K562 (cell line): ENCODE data around the gene RAB1B. TPM values are rescaled to one million over a fixed set of nuclear protein-coding genes. Genes with fewer than 3 reads are reported as not detected.
A peak's percentile ranks its signal among the peaks of the same experiment; 100 is the strongest.

Experiments
- ATAC-seq: fragments of 200-7000 bp; cut with Tn5 transposase; 3 replicates; pipeline ENCODE4 v1.9.1; 2020; ENCODE audit warnings: moderate library complexity
- BruUV-seq: library from RNA; stranded (reverse); fragments of 400-500 nt; replicated peaks from 2 replicates; lab custom pipeline; 2021; lab: Mats Ljungman, UMichigan
- CTCF ChIA-PET: fragments of 300-600 bp; formaldehyde crosslinking; extraction: SDS; loops from one replicate; lab custom pipeline; 2021; ENCODE audit warnings: low intra/inter-chr PET ratio; lab: Yijun Ruan, JAX
- POLR2A ChIA-PET: fragments of 300-600, 350-650 bp; sonication (Branson Sonifier 250); formaldehyde crosslinking; extraction: SDS; loops from one replicate; lab custom pipeline; 2021; ENCODE audit warnings: antibody characterized with exemption, inconsistent platforms; lab: Yijun Ruan, JAX
- DNase-seq, 4 experiments: peaks; one replicate each; pipeline versions ENCODE4 v3.0.0 to v3.0.0-alpha.2; 2011 to 2018; ENCODE audit warnings: low spot score in 3 of 4, mixed read lengths in 3 of 4; ENCODE audit errors: extremely low read depth in 1 of 4
- FAIRE-seq: peaks from 2 replicates; lab custom pipeline; 2011; peaks lifted over from hg19 to GRCh38; lab: Jason Lieb, UNC
- H2AFZ ChIP-seq: 2 replicates; pipeline ENCODE4 v1.6.0; 2011; ENCODE audit warnings: low read depth, low read length, control low read depth, inconsistent platforms
- H3K27ac ChIP-seq: fragments of 200-600 bp; 3 replicates; pipeline ENCODE4 v1.8.0; 2011; ENCODE audit warnings: low read depth, mild to moderate bottlenecking, control low read depth, inconsistent platforms, low read length, moderate library complexity, mixed read lengths; ENCODE audit errors: extremely low read depth
- H3K27me3 ChIP-seq, 2 experiments: fragments of 300-600 bp in 1 of 2; 2 replicates in 1 of 2; 3 replicates in 1 of 2; pipeline versions ENCODE4 v1.6.0 to v1.8.0; 2011; ENCODE audit warnings: inconsistent platforms in 2 of 2, low read length in 2 of 2, mild to moderate bottlenecking in 1 of 2, mixed read lengths in 1 of 2, moderate library complexity in 1 of 2; ENCODE audit not compliant: control insufficient read depth in 2 of 2, insufficient read depth in 2 of 2
- H3K36me3 ChIP-seq: fragments of 300-600 bp; 3 replicates; pipeline ENCODE4 v1.8.0; 2011; ENCODE audit warnings: mild to moderate bottlenecking, low read length, inconsistent platforms; ENCODE audit not compliant: control insufficient read depth, insufficient read depth
- H3K4me1 ChIP-seq, 2 experiments: fragments of 200-600 bp in 1 of 2; replicated peaks in 1 of 2; 2 replicates in 1 of 2; 3 replicates in 1 of 2; pipeline versions ENCODE4 v1.5.1 to v1.8.0; 2011; ENCODE audit warnings: inconsistent platforms in 2 of 2, low read length in 2 of 2, mild to moderate bottlenecking in 1 of 2, mixed read lengths in 1 of 2, moderate library complexity in 1 of 2; ENCODE audit not compliant: control insufficient read depth in 2 of 2, insufficient read depth in 2 of 2
- H3K4me2 ChIP-seq: 2 replicates; pipeline ENCODE4 v1.6.1; 2011; ENCODE audit warnings: low read length, control low read depth, inconsistent platforms, mixed read lengths; ENCODE audit not compliant: insufficient read depth
- H3K4me3 ChIP-seq: fragments of 200-600 bp; sonication (generic), shearing (Covaris generic); 2 replicates; pipeline ENCODE4 v1.5.1; 2016; ENCODE audit warnings: control low read depth, inconsistent platforms
- H3K79me2 ChIP-seq: fragments of 200-600 bp; 3 replicates; pipeline ENCODE4 v1.8.0; 2011; ENCODE audit warnings: low read length, inconsistent platforms; ENCODE audit not compliant: control insufficient read depth, insufficient read depth
- H3K9ac ChIP-seq, 2 experiments: 2 replicates each; pipeline versions ENCODE4 v1.6.0 to v1.6.1; 2011; ENCODE audit warnings: low read depth in 2 of 2, low read length in 2 of 2, control low read depth in 1 of 2, inconsistent platforms in 1 of 2, mild to moderate bottlenecking in 1 of 2, mixed read lengths in 1 of 2; ENCODE audit not compliant: insufficient read depth in 1 of 2
- H3K9me1 ChIP-seq: one replicate; pipeline ENCODE4 v1.6.0; 2011; ENCODE audit warnings: inconsistent platforms, mild to moderate bottlenecking, low read length, moderate library complexity; ENCODE audit not compliant: control insufficient read depth, insufficient read depth
- H3K9me3 ChIP-seq: replicated peaks from 2 replicates; pipeline ENCODE4 v1.5.1; 2011; ENCODE audit warnings: low read depth, low read length, inconsistent platforms; ENCODE audit not compliant: control insufficient read depth, insufficient read depth
- H4K20me1 ChIP-seq: replicated peaks from 2 replicates; pipeline ENCODE4 v1.6.1; 2011; ENCODE audit warnings: low read length, inconsistent platforms, mixed read lengths; ENCODE audit not compliant: control insufficient read depth, insufficient read depth
- FOSL1 ChIP-seq: fragments of 200-800 bp; sonication (Bioruptor generic); conservative IDR thresholded peaks from 2 replicates; pipeline ENCODE4 v1.6.1; 2016; ENCODE audit warnings: missing genetic modification characterization, missing compliant biosample characterization
- RAD21 ChIP-seq, 2 experiments: fragments of 250-450 bp in 1 of 2; fragments of 450-650 bp in 1 of 2; sonication (Bioruptor Pico) in 1 of 2; formaldehyde crosslinking in 1 of 2; IDR thresholded peaks in 1 of 2; conservative IDR thresholded peaks in 1 of 2; 2 replicates each; pipeline versions ENCODE4 v1.4.0 to v1.8.0; 2020 to 2022; ENCODE audit warnings: mild to moderate bottlenecking in 2 of 2, moderate library complexity in 1 of 2
- WGBS: fragments of 100-300 bp; shearing (Covaris generic); methylation state at CpG from one replicate; pipeline ENCODE4 v1.1.6; 2016; ENCODE audit warnings: low coverage, mixed read lengths; ENCODE audit not compliant: insufficient coverage; ENCODE audit errors: missing lambda C conversion rate; 5-methylcytosine and 5-hydroxymethylcytosine counted together
- in situ Hi-C: fragments of 300-500 bp; cut with MboI; formaldehyde crosslinking; loops from 4 replicates; pipeline ENCODE4 v1.15.0; 2018; ENCODE audit warnings: inconsistent platforms, mixed read lengths
- intact Hi-C: fragments of 100-400 bp; cut with micrococcal nuclease; formaldehyde crosslinking; loops from 2 replicates; pipeline ENCODE4 v1.14.2; 2022
- polyA plus RNA-seq, 8 experiments: library from polyadenylated mRNA; depleted of rRNA in 4 of 8; stranded (reverse) in 5 of 8; unstranded in 3 of 8; fragments of >200 nt; fragmentation: Nextera tagmentation in 2 of 8; fragmentation: Illumina TruSeq in 1 of 8; extraction: Ambion mirVana in 2 of 8; extraction: Trizol in 1 of 8; gene quantifications; 2 replicates each; pipeline versions ENCODE4 v1.2.1 to v1.2.3, GENCODE V29; 2011 to 2014; ENCODE audit warnings: inconsistent platforms in 1 of 8, missing spikeins in 1 of 8
- total RNA-seq, 7 experiments: library from RNA; depleted of rRNA in 6 of 7; stranded (reverse); fragments of >200 nt in 6 of 7; fragmentation: Illumina TruSeq in 2 of 7; extraction: Trizol in 2 of 7; gene quantifications; 2 replicates each; pipeline versions ENCODE4 v1.2.1 to v1.2.3, GENCODE V29; 2011 to 2021; ENCODE audit warnings: low replicate concordance in 1 of 7
- TF ChIP-seq, protein P1 (sequence below), 3 experiments: IDR thresholded peaks in 2 of 3; conservative IDR thresholded peaks in 1 of 3; 2 replicates each; pipeline ENCODE4 v1.5.1; 2011 to 2012; ENCODE audit warnings: low read length in 3 of 3, mild to moderate bottlenecking in 3 of 3, control low read depth in 2 of 3, improper control_type of control experiment in 1 of 3, inconsistent platforms in 1 of 3, low read depth in 1 of 3, mixed read lengths in 1 of 3, moderate library complexity in 1 of 3; ENCODE audit not compliant: insufficient read depth in 2 of 3
- TF ChIP-seq, protein P2 (sequence below), 2 experiments: fragments of 450-650 bp; formaldehyde crosslinking in 1 of 2; IDR thresholded peaks; 2 replicates each; pipeline versions ENCODE4 v1.4.0 to v1.6.1; 2014 to 2020; ENCODE audit warnings: mild to moderate bottlenecking in 2 of 2, borderline replicate concordance in 1 of 2, low read depth in 1 of 2
- TF ChIP-seq, protein P3 (sequence below), 2 experiments: fragments of 450-650 bp in 1 of 2; sonication (generic) in 1 of 2; formaldehyde crosslinking in 1 of 2; IDR thresholded peaks in 1 of 2; conservative IDR thresholded peaks in 1 of 2; 2 replicates each; pipeline versions ENCODE4 v1.6.1 to v1.8.1; 2016 to 2023; ENCODE audit warnings: mild to moderate bottlenecking in 2 of 2, moderate library complexity in 2 of 2, inconsistent platforms in 1 of 2, missing genetic modification reagents in 1 of 2

The RAB1B gene
- total and polyA plus RNA-seq, 9 of the 15 experiments (the other 6 are each of a cell fraction or from before 2014, with no cell fraction given) = 5.6 to 146 (median 98.6) TPM

DNA sequence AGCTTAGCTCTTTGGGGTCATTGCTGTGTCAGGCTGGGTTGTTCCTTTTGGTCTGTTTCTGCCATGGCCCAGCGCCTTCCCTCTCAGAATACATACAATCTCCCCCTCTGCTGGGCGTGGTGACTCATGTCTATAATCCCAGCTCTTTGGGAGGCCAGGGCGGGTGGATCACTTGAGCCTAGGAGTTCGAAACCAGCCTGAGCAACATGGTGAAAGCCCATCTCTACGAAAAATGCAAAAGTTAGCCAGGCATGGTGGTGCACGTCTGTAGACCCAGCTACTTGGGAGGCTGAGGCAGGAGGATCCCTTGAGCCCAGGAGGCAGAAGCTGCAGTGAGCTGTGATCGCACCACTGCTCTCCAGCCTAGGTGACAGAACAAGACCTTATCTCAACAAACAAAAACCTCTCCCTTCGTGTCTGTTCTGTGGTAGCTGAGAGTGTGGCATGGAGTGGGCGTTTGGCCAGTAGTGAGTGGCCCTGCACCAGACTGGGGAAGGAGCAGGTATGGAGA is 46.7 kb upstream of the RAB1B start:
- CTCF ChIA-PET = interaction anchor here (1.1 to 2.1 kb wide), 7 partner anchors 60 to 233 kb away, joined by 3 to 17 read pairs (median 8); partner anchors contain the start of genes MRPL11 and RIN1
- no peak overlapping the region for H2AFZ ChIP-seq
- H4K20me1 ChIP-seq = peaks cover 5% of the 10 kb centered on the region; the same call in 1 of the 2 replicates
- peak; percentile 44 for FAIRE-seq
- ATAC-seq = peak; percentile 62
- peak in 1 of 4 experiments; percentile 51 for DNase-seq
- BruUV-seq = no TSS peak
- WGBS = 22% methylated on average over 9 of the region's 9 CpGs
- no peaks in the 10 kb centered on the region for H3K9me3 ChIP-seq
- H3K36me3 ChIP-seq = peaks cover 49% of the 10 kb centered on the region; the same call in 2 of the 3 replicates
- H3K9ac ChIP-seq = no peak overlapping the region
- H3K27me3 ChIP-seq = no peaks in the 10 kb centered on the region
- intact Hi-C loops = loop anchor here (1.0 to 2.0 kb wide), 3 partner anchors 37 to 107 kb away; partner anchors contain the start of gene YIF1A
- no peak overlapping the region for H3K4me3 ChIP-seq
- H3K4me1 ChIP-seq = peaks cover 7 to 14% of the 10 kb centered on the region in 2 experiments; a peak in 3 of 5 replicates
- no peaks in the 10 kb centered on the region for H3K9me1 ChIP-seq
- POLR2A ChIA-PET = interaction anchor here (0.7 to 1.3 kb wide), 3 partner anchors 63 to 106 kb away, joined by 3 read pairs; partner anchors contain the start of gene YIF1A
- H3K4me2 ChIP-seq = no peak overlapping the region
- in situ Hi-C loops = no loop called here
- H3K79me2 ChIP-seq = no peaks in the 10 kb centered on the region
- H3K27ac ChIP-seq = no peak overlapping the region
- TF ChIP-seq, protein P1, sequence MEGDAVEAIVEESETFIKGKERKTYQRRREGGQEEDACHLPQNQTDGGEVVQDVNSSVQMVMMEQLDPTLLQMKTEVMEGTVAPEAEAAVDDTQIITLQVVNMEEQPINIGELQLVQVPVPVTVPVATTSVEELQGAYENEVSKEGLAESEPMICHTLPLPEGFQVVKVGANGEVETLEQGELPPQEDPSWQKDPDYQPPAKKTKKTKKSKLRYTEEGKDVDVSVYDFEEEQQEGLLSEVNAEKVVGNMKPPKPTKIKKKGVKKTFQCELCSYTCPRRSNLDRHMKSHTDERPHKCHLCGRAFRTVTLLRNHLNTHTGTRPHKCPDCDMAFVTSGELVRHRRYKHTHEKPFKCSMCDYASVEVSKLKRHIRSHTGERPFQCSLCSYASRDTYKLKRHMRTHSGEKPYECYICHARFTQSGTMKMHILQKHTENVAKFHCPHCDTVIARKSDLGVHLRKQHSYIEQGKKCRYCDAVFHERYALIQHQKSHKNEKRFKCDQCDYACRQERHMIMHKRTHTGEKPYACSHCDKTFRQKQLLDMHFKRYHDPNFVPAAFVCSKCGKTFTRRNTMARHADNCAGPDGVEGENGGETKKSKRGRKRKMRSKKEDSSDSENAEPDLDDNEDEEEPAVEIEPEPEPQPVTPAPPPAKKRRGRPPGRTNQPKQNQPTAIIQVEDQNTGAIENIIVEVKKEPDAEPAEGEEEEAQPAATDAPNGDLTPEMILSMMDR (IDR thresholded peaks at IDR 0.05 in 2 of 3, conservative IDR thresholded peaks at IDR 0.05 in 1 of 3; ENCODE audit: insufficient read depth in 2 of 3, low read depth in 1 of 3, low read length in 3 of 3) = peak; percentile 11 to 27 (median 12); a peak in 3 of 6 replicates
- TF ChIP-seq, protein P2, sequence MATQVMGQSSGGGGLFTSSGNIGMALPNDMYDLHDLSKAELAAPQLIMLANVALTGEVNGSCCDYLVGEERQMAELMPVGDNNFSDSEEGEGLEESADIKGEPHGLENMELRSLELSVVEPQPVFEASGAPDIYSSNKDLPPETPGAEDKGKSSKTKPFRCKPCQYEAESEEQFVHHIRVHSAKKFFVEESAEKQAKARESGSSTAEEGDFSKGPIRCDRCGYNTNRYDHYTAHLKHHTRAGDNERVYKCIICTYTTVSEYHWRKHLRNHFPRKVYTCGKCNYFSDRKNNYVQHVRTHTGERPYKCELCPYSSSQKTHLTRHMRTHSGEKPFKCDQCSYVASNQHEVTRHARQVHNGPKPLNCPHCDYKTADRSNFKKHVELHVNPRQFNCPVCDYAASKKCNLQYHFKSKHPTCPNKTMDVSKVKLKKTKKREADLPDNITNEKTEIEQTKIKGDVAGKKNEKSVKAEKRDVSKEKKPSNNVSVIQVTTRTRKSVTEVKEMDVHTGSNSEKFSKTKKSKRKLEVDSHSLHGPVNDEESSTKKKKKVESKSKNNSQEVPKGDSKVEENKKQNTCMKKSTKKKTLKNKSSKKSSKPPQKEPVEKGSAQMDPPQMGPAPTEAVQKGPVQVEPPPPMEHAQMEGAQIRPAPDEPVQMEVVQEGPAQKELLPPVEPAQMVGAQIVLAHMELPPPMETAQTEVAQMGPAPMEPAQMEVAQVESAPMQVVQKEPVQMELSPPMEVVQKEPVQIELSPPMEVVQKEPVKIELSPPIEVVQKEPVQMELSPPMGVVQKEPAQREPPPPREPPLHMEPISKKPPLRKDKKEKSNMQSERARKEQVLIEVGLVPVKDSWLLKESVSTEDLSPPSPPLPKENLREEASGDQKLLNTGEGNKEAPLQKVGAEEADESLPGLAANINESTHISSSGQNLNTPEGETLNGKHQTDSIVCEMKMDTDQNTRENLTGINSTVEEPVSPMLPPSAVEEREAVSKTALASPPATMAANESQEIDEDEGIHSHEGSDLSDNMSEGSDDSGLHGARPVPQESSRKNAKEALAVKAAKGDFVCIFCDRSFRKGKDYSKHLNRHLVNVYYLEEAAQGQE (IDR thresholded peaks at IDR 0.05; ENCODE audit: borderline replicate concordance) = peak; percentile 11; the same call in 1 of the 2 replicates
- TF ChIP-seq, protein P2 (CRISPR knock-in tag; IDR thresholded peaks at IDR 0.05; ENCODE audit: low read depth) = no peak
- 0 out of 2 replicates have a peak, but pooled peaks have one; percentile 41 for TF ChIP-seq FOSL1 (tag)
- TF ChIP-seq, protein P3, sequence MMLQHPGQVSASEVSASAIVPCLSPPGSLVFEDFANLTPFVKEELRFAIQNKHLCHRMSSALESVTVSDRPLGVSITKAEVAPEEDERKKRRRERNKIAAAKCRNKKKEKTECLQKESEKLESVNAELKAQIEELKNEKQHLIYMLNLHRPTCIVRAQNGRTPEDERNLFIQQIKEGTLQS (IDR thresholded peaks at IDR 0.05) = peak; percentile 40
- TF ChIP-seq, protein P3 (CRISPR knock-in tag; conservative IDR thresholded peaks at IDR 0.05) = no peak
- TF ChIP-seq RAD21 (CRISPR knock-in tag; conservative IDR thresholded peaks at IDR 0.05 in 1 of 2, IDR thresholded peaks at IDR 0.05 in 1 of 2) = peak in 1 of 2 experiments; percentile 24; a peak in 1 of 4 replicates
